Medulla oblongata (tissue), 1 donor: ENCODE results near the gene CBX2.

Experiments used
- DNase-seq: peaks from one replicate; pipeline ENCODE4 v3.0.0-alpha.2; 2015; ENCODE audit errors: extremely low spot score

Gene CBX2

GRCh38 chr17:79786930-79787643 is 9.1 kb downstream of the CBX2 start:
- no peak for DNase-seq

- no peak for DNase-seq
Measured at GRCh38 chr17:79788455-79788854, 10.5 kb downstream of the CBX2 start.

- no peak for DNase-seq
Measured at GRCh38 chr17:79788989-79789942, 11.3 kb downstream of the CBX2 start.

- DNase-seq, result no peak
Measured at GRCh38 chr17:79789943-79790804, 12.2 kb downstream of the CBX2 start.

- no peak for DNase-seq
Measured at GRCh38 chr17:79790805-79791734, 13.1 kb downstream of the CBX2 start.

GRCh38 chr17:79791735-79792161 is 13.8 kb downstream of the CBX2 start:
- no peak for DNase-seq

GRCh38 chr17:79792341-79792871 is 14.5 kb downstream of the CBX2 start:
- DNase-seq, result no peak

- DNase-seq, result no peak
Measured at GRCh38 chr17:79792984-79793923, 15.3 kb downstream of the CBX2 start.

- no peak for DNase-seq
Measured at GRCh38 chr17:79793924-79794304, 16.0 kb downstream of the CBX2 start.

- DNase-seq, result no peak
Measured at GRCh38 chr17:79794659-79795511, 16.9 kb downstream of the CBX2 start.

- no peak for DNase-seq
Measured at GRCh38 chr17:79795795-79796443, 18.0 kb downstream of the CBX2 start.

GRCh38 chr17:79796444-79796762 is 18.5 kb downstream of the CBX2 start:
- no peak for DNase-seq

- peak; percentile 100 for DNase-seq
Measured at GRCh38 chr17:79796763-79797491, 19.0 kb downstream of the CBX2 start, which contains the start of gene CBX8. TSS of gene CBX8 (minus strand) at chr17:79797077. CDS start at chr17:79796998, 79 bp downstream.

- DNase-seq, result no peak
Measured at GRCh38 chr17:79797492-79798298, 19.7 kb downstream of the CBX2 start.

- DNase-seq, result no peak
Measured at GRCh38 chr17:79798299-79799173, 20.6 kb downstream of the CBX2 start.
